T-helper 1 cell treated with Interleukin-12 subunit alpha and Interleukin-12 subunit beta and Interleukin-4 antibody, amounts not matched to agents 30 μg/mL and 1 μg/mL, for 36 hours (primary cell): ENCODE measurements around the gene PAPOLB.

Experiments used
- H3K27ac Mint-ChIP-seq: one replicate; pipeline ENCODE4 v1.8.0; 2021; ENCODE audit warnings: mild to moderate bottlenecking, mixed read lengths
- H3K27me3 Mint-ChIP-seq: one replicate; pipeline ENCODE4 v1.8.0; 2021; ENCODE audit warnings: low read depth, mixed read lengths
- H3K36me3 Mint-ChIP-seq: one replicate; pipeline ENCODE4 v1.8.0; 2021; ENCODE audit warnings: low read depth, mixed read lengths
- H3K4me1 Mint-ChIP-seq: one replicate; pipeline ENCODE4 v1.8.0; 2021; ENCODE audit warnings: low read depth, mixed read lengths
- H3K4me3 Mint-ChIP-seq: one replicate; pipeline ENCODE4 v1.8.0; 2021; ENCODE audit warnings: mild to moderate bottlenecking, moderate library complexity, mixed read lengths
- H3K9me3 Mint-ChIP-seq: one replicate; pipeline ENCODE4 v1.8.0; 2021; ENCODE audit warnings: mixed read lengths

Gene PAPOLB

GRCh38 chr7:4866528-4867496, 5.0 kb upstream of the PAPOLB start:
- Mint-ChIP-seq H3K27me3 (peaks cover 46% of the 10 kb centered on the region), H3K4me1 (peaks cover 4% of the 10 kb centered on the region), H3K4me3 (no peak overlapping the region), H3K36me3 (peaks cover 3% of the 10 kb centered on the region), H3K27ac (no peak overlapping the region), H3K9me3 (peaks cover 6% of the 10 kb centered on the region)

GRCh38 chr7:4862156-4862555, 326 bp upstream of the PAPOLB start:
- H3K27ac Mint-ChIP-seq: no peak overlapping the region

GRCh38 chr7:4861227-4861626, 603 bp downstream of the PAPOLB start:
- Mint-ChIP-seq H3K27ac (no peak overlapping the region), H3K4me1 (peaks cover 2% of the 10 kb centered on the region), H3K27me3 (peaks cover 64% of the 10 kb centered on the region), H3K4me3 (no peak overlapping the region), H3K9me3 (peaks cover 9% of the 10 kb centered on the region), H3K36me3 (peaks cover 3% of the 10 kb centered on the region)

More at GRCh38 chr7:4862156-4862555, 326 bp upstream of the PAPOLB start:
- Mint-ChIP-seq H3K36me3 (peaks cover 3% of the 10 kb centered on the region), H3K4me3 (no peak overlapping the region), H3K9me3 (peaks cover 9% of the 10 kb centered on the region), H3K27me3 (peaks cover 62% of the 10 kb centered on the region), H3K4me1 (peaks cover 2% of the 10 kb centered on the region)

GRCh38 chr7:4857189-4857588, 4.6 kb downstream of the PAPOLB start:
- peaks cover 3% of the 10 kb centered on the region for H3K9me3 Mint-ChIP-seq
- no peak overlapping the region for H3K4me3 Mint-ChIP-seq
- H3K4me1 Mint-ChIP-seq: peaks cover 2% of the 10 kb centered on the region
- H3K36me3 Mint-ChIP-seq: no peaks in the 10 kb centered on the region
- H3K27ac Mint-ChIP-seq: no peak overlapping the region
- H3K27me3 Mint-ChIP-seq: peaks cover 38% of the 10 kb centered on the region

GRCh38 chr7:4856336-4857057, 5.3 kb downstream of the PAPOLB start:
- H3K4me3 Mint-ChIP-seq: no peak overlapping the region
- H3K36me3 Mint-ChIP-seq: no peaks in the 10 kb centered on the region
- no peak overlapping the region for H3K27ac Mint-ChIP-seq
- peaks cover 35% of the 10 kb centered on the region for H3K27me3 Mint-ChIP-seq
- peaks cover 6% of the 10 kb centered on the region for H3K4me1 Mint-ChIP-seq
- peaks cover 3% of the 10 kb centered on the region for H3K9me3 Mint-ChIP-seq

GRCh38 chr7:4854916-4855315, 6.9 kb downstream of the PAPOLB start:
- Mint-ChIP-seq H3K36me3 (no peaks in the 10 kb centered on the region), H3K9me3 (no peaks in the 10 kb centered on the region), H3K4me1 (peaks cover 4% of the 10 kb centered on the region), H3K27ac (no peak overlapping the region), H3K27me3 (peaks cover 26% of the 10 kb centered on the region), H3K4me3 (no peak overlapping the region)

GRCh38 chr7:4851459-4852422, 10.1 kb downstream of the PAPOLB start:
- H3K4me3 Mint-ChIP-seq: no peak overlapping the region
- H3K27me3 Mint-ChIP-seq: no peaks in the 10 kb centered on the region

GRCh38 chr7:4850262-4850795, 11.5 kb downstream of the PAPOLB start:
- H3K4me1 Mint-ChIP-seq: peaks cover 7% of the 10 kb centered on the region
- no peak overlapping the region for H3K4me3 Mint-ChIP-seq
- no peaks in the 10 kb centered on the region for H3K9me3 Mint-ChIP-seq
- H3K36me3 Mint-ChIP-seq: no peaks in the 10 kb centered on the region
- peaks cover 4% of the 10 kb centered on the region for H3K27me3 Mint-ChIP-seq
- H3K27ac Mint-ChIP-seq: no peak overlapping the region

More at GRCh38 chr7:4851459-4852422, 10.1 kb downstream of the PAPOLB start:
- no peaks in the 10 kb centered on the region for H3K9me3 Mint-ChIP-seq
- no peak overlapping the region for H3K27ac Mint-ChIP-seq
- H3K4me1 Mint-ChIP-seq: peaks cover 4% of the 10 kb centered on the region
- no peaks in the 10 kb centered on the region for H3K36me3 Mint-ChIP-seq

GRCh38 chr7:4849390-4849789, 12.4 kb downstream of the PAPOLB start:
- peaks cover 9% of the 10 kb centered on the region for H3K27me3 Mint-ChIP-seq
- peaks cover 8% of the 10 kb centered on the region for H3K4me1 Mint-ChIP-seq
- H3K27ac Mint-ChIP-seq: no peak overlapping the region
- H3K4me3 Mint-ChIP-seq: no peak overlapping the region
- H3K36me3 Mint-ChIP-seq: no peaks in the 10 kb centered on the region
- H3K9me3 Mint-ChIP-seq: no peaks in the 10 kb centered on the region

- Mint-ChIP-seq H3K27me3 (peaks cover 9% of the 10 kb centered on the region), H3K4me1 (peaks cover 3% of the 10 kb centered on the region), H3K9me3 (no peaks in the 10 kb centered on the region), H3K27ac (no peak overlapping the region), H3K36me3 (no peaks in the 10 kb centered on the region), H3K4me3 (no peak overlapping the region)
These were observed 16.1 kb downstream of the PAPOLB start for GRCh38 chr7:4845740-4846142.

- no peak overlapping the region for H3K27ac Mint-ChIP-seq
- H3K4me1 Mint-ChIP-seq: peaks cover 3% of the 10 kb centered on the region
- no peak overlapping the region for H3K4me3 Mint-ChIP-seq
- peaks cover 9% of the 10 kb centered on the region for H3K27me3 Mint-ChIP-seq
- no peaks in the 10 kb centered on the region for H3K36me3 Mint-ChIP-seq
- no peaks in the 10 kb centered on the region for H3K9me3 Mint-ChIP-seq
These were observed 19.3 kb downstream of the PAPOLB start for GRCh38 chr7:4842319-4843064.

GRCh38 chr7:4841836-4842235, 20.0 kb downstream of the PAPOLB start:
- Mint-ChIP-seq H3K4me3 (no peak overlapping the region), H3K27ac (no peak overlapping the region), H3K4me1 (peaks cover 3% of the 10 kb centered on the region), H3K27me3 (peaks cover 9% of the 10 kb centered on the region), H3K36me3 (no peaks in the 10 kb centered on the region), H3K9me3 (no peaks in the 10 kb centered on the region)

- Mint-ChIP-seq H3K9me3 (no peaks in the 10 kb centered on the region), H3K27ac (no peak overlapping the region), H3K36me3 (no peaks in the 10 kb centered on the region), H3K27me3 (peaks cover 9% of the 10 kb centered on the region), H3K4me3 (no peak overlapping the region), H3K4me1 (peaks cover 3% of the 10 kb centered on the region)
These were observed 20.6 kb downstream of the PAPOLB start for GRCh38 chr7:4841007-4841784.
